Measurements from ENCODE around the gene JAML.

The JAML gene

GRCh38 chr11:118180300-118180703 lies 44.5 kb downstream of the JAML start:
- no peak for DNase-seq
- no peak for TF ChIP-seq GATA1 (IDR thresholded peaks at IDR 0.05; ENCODE audit: low read depth, low read length)
- no peak for TF ChIP-seq POLR2A (IDR thresholded peaks at IDR 0.05; ENCODE audit: low read length)

DNA sequence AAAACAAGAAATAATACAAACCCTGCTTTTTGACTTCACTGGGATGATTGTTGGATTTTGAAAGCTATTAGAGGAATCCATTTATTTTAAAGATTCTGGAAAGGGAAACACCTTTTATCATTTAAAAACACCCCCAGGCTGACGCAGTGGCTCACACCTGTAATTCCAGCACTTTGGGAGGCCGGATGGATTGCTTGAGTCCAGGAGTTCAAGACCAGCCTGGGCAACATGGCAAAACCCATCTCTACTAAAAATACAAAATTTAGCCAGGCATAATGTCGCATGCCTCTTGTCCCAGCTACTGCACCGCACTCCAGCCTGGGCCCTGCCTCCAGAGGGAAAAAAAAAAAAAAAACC lies 48.1 kb downstream of the JAML start:
- TF ChIP-seq POLR2A (IDR thresholded peaks at IDR 0.05; ENCODE audit: low read length) (no peak), GATA1 (IDR thresholded peaks at IDR 0.05; ENCODE audit: low read depth, low read length) (no peak)
- no peak for DNase-seq

- TF ChIP-seq POLR2A (IDR thresholded peaks at IDR 0.05; ENCODE audit: low read length), result no peak
- no peak for TF ChIP-seq GATA1 (IDR thresholded peaks at IDR 0.05; ENCODE audit: low read depth, low read length)
- no peak for DNase-seq
These were observed 48.6 kb downstream of the JAML start, which contains the start of gene SCN2B for GRCh38 chr11:118175993-118176777. Gene SCN2B (minus strand): TSS chr11:118176639. CDS start chr11:118176431, 208 bp downstream.

DNA sequence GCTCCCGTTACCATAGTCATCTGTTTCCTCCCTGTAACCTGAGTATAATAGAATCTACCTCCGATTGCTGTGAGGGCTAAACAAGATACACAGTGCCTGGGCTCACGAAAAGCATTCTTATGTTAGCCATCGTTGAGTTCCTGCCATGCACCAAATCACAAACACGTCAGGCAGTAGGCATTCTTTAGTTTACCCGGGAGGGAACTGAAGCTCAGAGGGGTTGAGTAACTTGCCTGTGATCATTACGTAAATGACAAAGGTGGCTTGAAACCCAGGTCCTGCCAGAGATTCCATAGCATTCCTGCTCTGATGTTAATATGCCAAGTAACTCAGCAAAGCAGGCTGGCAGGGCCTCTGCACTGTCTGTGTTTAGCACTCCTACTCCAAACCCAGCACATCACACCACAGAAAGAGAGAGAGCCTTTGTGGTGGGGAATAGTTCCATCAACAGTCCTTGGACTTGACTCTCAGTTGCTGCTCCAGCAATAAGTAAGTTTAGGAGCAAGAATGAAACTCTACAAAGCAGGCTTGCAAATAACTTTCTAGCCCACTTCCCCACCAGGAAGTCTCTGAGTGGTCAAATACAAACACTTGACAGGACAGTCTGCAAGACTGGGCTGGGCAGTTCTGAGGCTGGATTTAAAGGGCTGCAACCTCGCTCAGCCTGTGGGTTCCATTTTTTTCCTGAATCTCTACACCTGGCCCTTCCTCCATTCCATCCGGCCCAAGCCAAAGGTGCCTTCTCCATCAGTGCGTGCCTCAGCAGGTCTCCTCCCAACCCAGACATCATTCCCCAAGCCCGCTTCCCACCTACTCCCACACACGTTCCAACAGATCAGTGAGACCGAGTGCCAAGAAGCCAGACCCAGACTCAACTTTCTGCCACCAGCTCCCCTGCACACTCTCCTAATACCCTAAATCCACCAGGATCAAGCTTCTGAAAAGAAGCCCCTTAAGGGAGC lies 49.5 kb downstream of the JAML start:
- no peak for DNase-seq
- TF ChIP-seq POLR2A (IDR thresholded peaks at IDR 0.05; ENCODE audit: low read length) (no peak), GATA1 (IDR thresholded peaks at IDR 0.05; ENCODE audit: low read depth, low read length) (no peak)

DNA sequence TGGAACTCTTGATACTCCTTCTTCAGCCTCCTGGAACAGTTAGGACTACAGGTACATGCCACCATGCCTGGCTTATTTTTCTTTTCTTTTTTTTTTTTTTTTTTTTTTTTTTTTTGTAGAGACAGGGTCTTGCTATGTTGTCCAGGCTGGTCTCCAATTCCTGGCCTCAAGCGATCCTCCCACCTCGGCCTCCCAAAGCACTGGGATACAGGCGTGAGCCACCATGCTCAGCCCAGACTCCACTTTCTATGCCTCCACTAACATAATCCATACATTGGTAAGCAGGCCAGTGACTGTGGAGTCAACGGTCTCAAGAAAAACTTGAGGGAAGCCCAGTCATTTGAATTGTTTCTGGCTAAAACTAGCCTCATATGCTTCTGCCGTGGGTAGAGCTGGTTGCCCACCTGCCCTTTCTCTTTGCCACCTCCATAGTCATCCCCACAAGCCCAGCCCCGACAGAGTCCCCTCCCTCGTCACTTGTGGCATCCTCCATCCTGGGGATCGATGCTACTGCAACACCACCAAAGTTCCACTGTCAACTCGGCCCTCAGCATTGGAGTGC lies 50.7 kb downstream of the JAML start:
- DNase-seq, result no peak
- TF ChIP-seq POLR2A (IDR thresholded peaks at IDR 0.05; ENCODE audit: low read length) (no peak), GATA1 (IDR thresholded peaks at IDR 0.05; ENCODE audit: low read depth, low read length) (no peak)

DNA sequence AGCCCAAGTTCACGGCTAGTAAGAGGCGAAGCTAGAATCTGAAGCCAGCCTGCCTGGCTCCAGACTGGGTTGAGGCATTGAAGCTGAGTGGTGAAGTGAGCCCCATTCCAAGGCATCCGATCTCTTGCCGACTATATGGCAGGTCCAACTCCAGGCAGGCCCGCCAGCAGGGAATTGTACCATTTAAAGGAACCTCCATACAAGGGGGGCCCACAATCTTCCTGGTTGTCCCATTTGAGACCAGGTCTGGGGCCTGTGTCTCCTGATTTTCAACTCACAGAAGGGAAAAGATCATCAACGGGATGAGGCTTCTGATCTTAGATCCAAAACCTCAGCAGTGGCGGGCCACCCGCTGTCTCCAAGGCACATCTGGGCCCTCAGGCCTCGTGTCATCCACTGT lies 52.5 kb downstream of the JAML start:
- DNase-seq, result no peak
- no peak for TF ChIP-seq GATA1 (IDR thresholded peaks at IDR 0.05; ENCODE audit: low read depth, low read length)
- TF ChIP-seq POLR2A (IDR thresholded peaks at IDR 0.05; ENCODE audit: low read length), result no peak

DNA sequence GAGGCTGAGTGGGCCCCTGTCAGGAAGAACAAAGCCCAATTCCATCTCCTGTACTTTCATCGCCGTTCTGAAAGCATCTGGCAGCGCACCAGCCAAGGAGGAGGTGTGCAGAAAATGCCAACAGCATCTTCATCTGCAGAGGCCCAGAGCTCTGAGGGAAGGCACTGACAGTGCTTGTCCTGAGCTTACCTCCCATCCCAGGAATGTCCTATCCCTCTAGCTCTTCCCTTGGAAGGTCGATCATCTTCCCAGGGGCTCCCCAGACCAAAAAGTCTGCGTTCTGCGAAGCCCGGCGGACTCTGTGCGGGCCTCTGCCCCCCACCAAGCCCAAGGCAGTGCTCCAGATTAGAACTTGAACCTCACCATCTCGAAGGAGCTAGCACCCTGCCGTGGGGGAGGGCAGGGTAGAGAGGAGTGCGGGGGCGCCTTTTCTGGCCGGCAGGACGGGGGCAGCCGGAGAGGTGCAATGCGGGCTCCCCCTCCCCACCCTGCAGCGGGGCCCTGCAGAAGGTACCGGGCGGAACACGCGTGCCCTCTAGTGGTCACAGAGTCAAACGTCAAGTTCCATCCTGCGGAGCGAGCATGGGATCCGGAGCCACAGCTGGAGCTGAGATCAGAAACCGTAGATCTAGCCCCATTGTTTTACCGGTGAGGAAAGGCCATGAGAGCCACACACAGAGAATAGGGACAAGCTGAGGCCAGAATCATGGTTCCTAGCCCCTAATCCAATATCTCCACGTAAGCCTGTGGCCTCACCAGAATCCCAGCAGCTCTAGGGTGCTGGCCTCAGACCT lies 53.3 kb downstream of the JAML start:
- no peak for TF ChIP-seq POLR2A (IDR thresholded peaks at IDR 0.05; ENCODE audit: low read length)
- TF ChIP-seq GATA1 (IDR thresholded peaks at IDR 0.05; ENCODE audit: low read depth, low read length), result no peak
- peak; percentile 41 to 69 for DNase-seq

DNA sequence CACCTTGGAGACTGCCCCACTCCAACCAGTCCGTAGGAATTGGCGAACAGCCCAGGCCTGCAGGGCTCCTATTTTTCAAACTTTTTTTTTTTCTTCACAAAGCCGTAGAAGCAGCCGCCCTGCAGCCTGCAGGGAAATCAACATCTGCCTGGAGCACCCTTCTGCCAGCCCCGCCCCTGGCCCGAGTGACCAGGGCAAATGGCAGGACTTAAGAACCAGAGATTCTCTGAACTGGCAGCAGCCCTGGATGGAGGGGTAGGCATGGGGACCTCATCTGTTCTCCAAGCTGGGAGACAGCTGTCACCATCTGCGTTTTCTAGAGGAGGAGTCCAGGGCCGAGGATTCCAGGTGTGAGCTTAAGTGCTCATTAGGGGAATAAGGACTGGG lies 53.9 kb downstream of the JAML start:
- DNase-seq, result no peak
- TF ChIP-seq POLR2A (IDR thresholded peaks at IDR 0.05; ENCODE audit: low read length) (no peak), GATA1 (IDR thresholded peaks at IDR 0.05; ENCODE audit: low read depth, low read length) (no peak)

- TF ChIP-seq GATA1 (IDR thresholded peaks at IDR 0.05; ENCODE audit: low read depth, low read length), result no peak
- TF ChIP-seq POLR2A (IDR thresholded peaks at IDR 0.05; ENCODE audit: low read length), result no peak
- no peak for DNase-seq
These were observed 54.6 kb downstream of the JAML start for GRCh38 chr11:118170231-118170630.

- no peak for TF ChIP-seq POLR2A (IDR thresholded peaks at IDR 0.05; ENCODE audit: low read length)
- no peak for TF ChIP-seq GATA1 (IDR thresholded peaks at IDR 0.05; ENCODE audit: low read depth, low read length)
- no peak for DNase-seq
These were observed 55.3 kb downstream of the JAML start for GRCh38 chr11:118169300-118170140.

DNA sequence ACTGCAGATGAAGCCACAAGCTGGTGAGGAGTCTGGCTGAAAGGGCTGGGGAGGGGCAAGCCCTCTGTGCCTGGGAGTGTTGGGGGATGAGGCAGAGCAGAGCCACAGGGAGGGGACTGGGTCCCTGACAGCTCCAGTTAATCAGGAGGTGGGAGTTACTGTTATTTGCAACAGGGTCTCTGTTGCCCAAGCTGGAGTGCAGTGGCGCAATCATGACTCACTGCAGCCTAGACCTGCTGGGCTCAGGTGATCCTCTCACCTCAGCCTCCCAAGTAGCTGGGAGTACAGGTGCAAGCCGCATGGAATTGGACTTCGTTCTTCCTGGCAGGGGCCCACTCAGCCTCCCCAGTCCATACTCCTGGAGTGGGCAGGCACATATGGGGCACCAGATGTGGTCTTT lies 56.1 kb downstream of the JAML start:
- DNase-seq, result no peak
- no peak for TF ChIP-seq POLR2A (IDR thresholded peaks at IDR 0.05; ENCODE audit: low read length)
- no peak for TF ChIP-seq GATA1 (IDR thresholded peaks at IDR 0.05; ENCODE audit: low read depth, low read length)

DNA sequence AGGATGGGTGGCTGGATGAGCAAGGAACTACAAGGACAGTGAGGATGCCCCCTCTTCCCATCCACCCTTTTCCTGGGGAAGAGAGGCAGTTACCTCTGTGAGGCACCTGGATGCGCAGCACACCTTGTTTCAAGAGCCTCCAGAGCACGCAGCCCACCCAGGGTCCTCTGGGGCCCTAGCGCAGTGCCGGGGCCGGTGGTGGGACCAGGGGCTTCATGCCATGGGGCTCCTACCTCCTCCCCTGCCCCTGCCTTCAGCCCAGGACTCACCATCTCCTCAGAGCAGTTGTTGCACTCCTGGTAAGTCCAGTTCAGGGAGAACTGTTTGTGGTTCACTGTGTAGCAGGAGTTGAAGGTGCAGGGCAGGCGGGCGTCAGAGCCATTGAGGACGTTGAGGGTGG lies 56.5 kb downstream of the JAML start:
- no peak for TF ChIP-seq GATA1 (IDR thresholded peaks at IDR 0.05; ENCODE audit: low read depth, low read length)
- no peak for TF ChIP-seq POLR2A (IDR thresholded peaks at IDR 0.05; ENCODE audit: low read length)
- no peak for DNase-seq

- no peak for TF ChIP-seq GATA1 (IDR thresholded peaks at IDR 0.05; ENCODE audit: low read depth, low read length)
- TF ChIP-seq POLR2A (IDR thresholded peaks at IDR 0.05; ENCODE audit: low read length), result no peak
- DNase-seq, result no peak
These were observed 56.9 kb downstream of the JAML start for GRCh38 chr11:118167906-118168305.

All from erythroblast (primary cell).